Central memory CD8-positive, alpha-beta T cell (primary cell): ENCODE measurements around the gene CCL3.
A peak's percentile ranks its signal among the peaks of the same experiment; 100 is the strongest.

ENCODE experiments used
- ATAC-seq: fragments of 150-1000 bp; cut with Tn5 transposase; replicated peaks from 2 replicates; pipeline ENCODE4 v1.10.0; 2022; ENCODE audit warnings: mild to moderate bottlenecking, moderate FRiP score, moderate number of reproducible peaks; ENCODE audit not compliant: poor library complexity, severe bottlenecking; ENCODE audit errors: extremely low read depth
- DNase-seq, 2 donors: peaks; one replicate each; pipeline ENCODE4 v3.0.0; 2021; ENCODE audit warnings: low spot score in 2 of 2
- H3K27ac Mint-ChIP-seq: one replicate; pipeline ENCODE4 v1.8.0; 2022; ENCODE audit warnings: low read depth, mild to moderate bottlenecking, moderate library complexity, mixed read lengths
- H3K27me3 Mint-ChIP-seq: one replicate; pipeline ENCODE4 v1.8.0; 2022; ENCODE audit warnings: mixed read lengths
- H3K36me3 Mint-ChIP-seq: one replicate; pipeline ENCODE4 v1.8.0; 2022; ENCODE audit warnings: mild to moderate bottlenecking, moderate library complexity, mixed read lengths; ENCODE audit not compliant: insufficient read depth
- H3K4me1 Mint-ChIP-seq: one replicate; pipeline ENCODE4 v1.8.0; 2022; ENCODE audit warnings: mixed read lengths
- H3K4me3 Mint-ChIP-seq: one replicate; pipeline ENCODE4 v1.8.0; 2022; ENCODE audit warnings: mild to moderate bottlenecking, moderate library complexity, mixed read lengths
- H3K9me3 Mint-ChIP-seq: one replicate; pipeline ENCODE4 v1.8.0; 2022; ENCODE audit warnings: mixed read lengths

CCL3 gene

DNA sequence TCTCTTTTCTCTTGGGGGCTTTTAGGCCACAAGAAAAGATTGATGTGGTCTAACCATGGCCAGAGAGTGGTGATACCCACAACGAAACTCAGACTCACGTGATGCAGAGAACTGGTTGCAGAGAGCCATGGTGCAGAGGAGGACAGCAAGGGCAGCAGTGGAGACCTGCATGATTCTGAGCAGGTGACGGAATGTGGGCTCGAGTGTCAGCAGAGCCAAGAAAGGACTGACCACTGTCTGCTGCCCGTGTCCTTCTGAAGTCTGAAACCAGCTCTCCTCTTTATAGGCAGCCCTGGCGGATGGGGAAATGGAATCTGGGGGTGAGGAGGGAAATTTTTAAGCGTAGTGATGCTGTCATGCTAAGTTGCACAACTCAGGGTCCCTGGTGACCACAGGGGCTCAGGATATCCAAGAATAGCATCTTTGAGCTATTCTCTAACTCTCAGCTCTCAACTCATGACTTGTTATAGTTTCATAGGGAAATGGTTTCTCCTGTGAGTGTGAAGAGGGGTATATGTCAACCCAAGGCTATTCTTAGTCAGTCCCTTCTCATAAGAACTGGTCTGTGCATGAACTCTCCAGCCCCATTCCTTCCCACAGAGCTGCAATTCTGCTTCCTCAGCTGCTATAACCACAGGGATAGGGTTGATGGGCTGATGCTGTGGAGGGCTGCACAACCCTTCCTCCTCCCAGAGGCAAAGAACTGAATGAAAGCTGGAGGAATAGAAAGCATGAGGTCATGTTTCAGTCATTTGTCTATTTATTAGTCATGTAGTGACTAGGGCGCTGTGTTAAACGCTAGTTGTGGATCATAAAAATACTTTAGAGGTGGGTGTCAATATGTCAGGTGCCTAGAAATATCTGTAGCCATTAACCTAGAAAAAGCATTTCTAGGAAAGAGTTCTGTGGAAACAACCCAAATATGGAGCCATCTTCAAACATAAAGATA, at the start of gene CCL3:
CCL3 (minus strand) TSS at position 256 of the 949 bp plus-strand sequence; CDS start at position 171, 85 bp downstream.
- H3K4me1 Mint-ChIP-seq, result peaks cover 74% of the 10 kb centered on the region
- no peak for DNase-seq
- H3K9me3 Mint-ChIP-seq, result no peaks in the 10 kb centered on the region
- no peaks in the 10 kb centered on the region for H3K27me3 Mint-ChIP-seq
- peak within 1 kb of the TSS; percentile 91 for H3K27ac Mint-ChIP-seq
- H3K4me3 Mint-ChIP-seq, result peak within 1 kb of the TSS; percentile 75
- H3K36me3 Mint-ChIP-seq, result peaks cover 16% of the 10 kb centered on the region
- peak; percentile 44 for ATAC-seq

DNA sequence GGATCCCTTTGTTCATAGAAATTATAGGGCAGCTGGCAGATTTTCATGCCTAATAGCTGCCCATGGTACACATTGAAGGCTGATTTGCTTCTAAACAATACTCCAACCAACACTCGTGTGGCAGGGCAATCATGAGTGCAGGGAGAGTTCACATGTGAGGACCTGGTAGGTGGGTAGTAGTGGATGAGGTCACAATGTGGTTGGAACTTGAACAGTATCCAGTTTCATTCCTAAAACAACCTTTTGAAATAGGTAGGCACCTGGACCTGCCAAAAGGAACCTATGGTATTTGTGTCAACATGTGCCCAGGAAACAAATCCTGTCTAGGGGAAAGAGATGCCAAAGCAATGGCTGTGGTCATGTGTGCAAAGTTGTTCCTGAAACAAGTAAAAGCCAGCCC, 46.5 kb upstream of the CCL3 start:
- H3K27ac Mint-ChIP-seq, result no peak overlapping the region
- H3K9me3 Mint-ChIP-seq, result no peaks in the 10 kb centered on the region
- no peaks in the 10 kb centered on the region for H3K27me3 Mint-ChIP-seq
- ATAC-seq (no peak), DNase-seq (no peak)
- no peak overlapping the region for H3K4me3 Mint-ChIP-seq
- peaks cover 11% of the 10 kb centered on the region for H3K36me3 Mint-ChIP-seq
- peaks cover 54% of the 10 kb centered on the region for H3K4me1 Mint-ChIP-seq

DNA sequence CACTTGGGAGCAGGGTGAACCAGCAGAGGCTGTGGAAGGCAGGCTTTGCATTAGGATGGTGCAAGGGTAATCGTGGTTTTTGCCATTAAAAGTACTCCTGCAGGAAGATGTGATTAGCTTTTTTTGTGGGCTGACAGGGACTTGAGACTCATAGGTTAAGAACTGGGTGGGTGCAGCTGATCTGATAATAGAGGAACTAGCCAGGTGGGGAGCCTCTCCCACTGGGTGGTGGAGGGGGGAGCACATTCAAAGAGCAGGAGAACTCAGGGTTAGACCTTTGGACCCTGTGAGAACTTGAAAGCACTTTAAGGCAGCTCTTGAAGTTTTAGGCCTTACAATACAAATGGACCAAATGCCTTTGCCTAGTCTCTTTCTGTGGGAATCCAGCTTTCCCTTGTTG, 46.1 kb upstream of the CCL3 start:
- Mint-ChIP-seq H3K27me3 (no peaks in the 10 kb centered on the region), H3K4me1 (peaks cover 52% of the 10 kb centered on the region), H3K27ac (no peak overlapping the region), H3K4me3 (no peak overlapping the region), H3K9me3 (no peaks in the 10 kb centered on the region), H3K36me3 (peaks cover 12% of the 10 kb centered on the region)
- no peak for DNase-seq
- no peak for ATAC-seq

DNA sequence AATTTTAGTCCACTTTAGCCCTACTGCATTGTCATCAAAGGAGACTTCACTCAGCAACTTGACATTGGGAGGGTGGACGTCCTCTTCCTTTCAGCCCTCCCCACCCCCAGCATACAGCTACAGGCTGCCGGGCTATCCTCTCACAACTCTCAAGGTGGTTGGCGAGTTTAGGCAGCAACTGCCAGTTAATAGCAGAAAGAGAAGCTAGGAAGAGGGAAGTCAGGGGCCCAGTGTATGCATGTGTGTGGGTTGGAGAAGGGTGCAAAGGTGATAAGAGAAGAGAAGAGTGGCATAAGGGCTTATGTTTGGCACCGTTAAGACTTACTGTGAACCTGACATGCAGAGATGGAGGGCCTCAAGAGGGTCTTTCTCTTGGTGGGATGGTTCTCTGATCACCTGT, 45.5 kb upstream of the CCL3 start:
- Mint-ChIP-seq H3K36me3 (peaks cover 16% of the 10 kb centered on the region), H3K9me3 (no peaks in the 10 kb centered on the region), H3K4me3 (no peak overlapping the region), H3K27ac (no peak overlapping the region), H3K4me1 (peaks cover 47% of the 10 kb centered on the region), H3K27me3 (no peaks in the 10 kb centered on the region)
- DNase-seq, result no peak
- ATAC-seq, result no peak

DNA sequence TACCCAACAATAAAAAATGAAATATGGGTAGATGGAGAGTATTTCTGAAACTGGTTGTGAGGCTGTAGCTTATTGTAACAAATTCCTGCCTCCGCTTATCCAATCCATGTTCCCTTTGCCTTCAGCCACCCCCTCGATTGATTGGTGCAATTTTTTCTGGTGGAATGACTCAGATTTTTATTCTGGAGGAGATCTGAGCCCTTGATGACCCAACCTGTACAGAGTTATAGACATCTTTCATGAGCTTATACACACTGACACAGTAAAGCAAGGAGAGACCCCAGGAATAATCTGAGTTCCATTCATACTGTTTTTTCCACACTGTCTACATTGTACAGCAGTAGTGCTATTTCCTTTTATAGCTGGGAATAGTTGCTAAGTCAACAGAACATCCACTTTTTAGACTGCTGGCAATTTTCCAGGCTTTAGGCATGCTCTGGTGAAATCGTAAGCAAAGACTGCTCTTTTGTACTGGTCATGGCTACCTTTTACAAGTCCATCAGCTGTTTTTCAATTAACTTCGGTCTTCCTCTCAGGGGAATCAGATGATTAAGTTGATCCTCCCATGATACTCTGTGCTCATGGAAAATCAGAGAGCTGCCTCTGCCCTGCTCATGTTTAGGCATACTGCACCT, 43.8 kb upstream of the CCL3 start:
- Mint-ChIP-seq H3K36me3 (peaks cover 16% of the 10 kb centered on the region), H3K9me3 (no peaks in the 10 kb centered on the region), H3K4me1 (peaks cover 64% of the 10 kb centered on the region), H3K27me3 (no peaks in the 10 kb centered on the region), H3K4me3 (no peak overlapping the region), H3K27ac (no peak overlapping the region)
- DNase-seq (no peak), ATAC-seq (no peak)

DNA sequence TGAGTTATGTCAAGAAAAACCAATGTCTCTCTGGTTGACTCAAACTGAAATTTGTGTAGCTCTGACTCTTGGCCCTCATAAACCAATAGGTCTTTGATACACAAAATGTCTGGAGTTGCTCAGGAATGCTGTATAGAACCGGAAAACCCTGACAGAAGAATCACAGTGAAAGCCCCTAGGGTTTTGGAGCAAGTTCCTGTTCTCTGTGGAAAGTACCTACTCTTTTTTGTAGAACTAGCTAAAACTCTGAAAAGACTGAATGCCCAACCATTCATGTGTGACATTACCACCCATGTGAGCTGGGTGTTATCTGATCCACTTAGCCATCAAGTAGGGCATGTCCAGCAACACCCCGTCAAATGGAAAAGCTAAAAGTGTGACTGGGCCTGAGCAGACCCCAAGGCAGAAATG, 42.5 kb upstream of the CCL3 start:
- Mint-ChIP-seq H3K4me1 (peaks cover 71% of the 10 kb centered on the region), H3K36me3 (peaks cover 17% of the 10 kb centered on the region), H3K27ac (peak overlapping the region; percentile 55), H3K9me3 (no peaks in the 10 kb centered on the region), H3K27me3 (no peaks in the 10 kb centered on the region), H3K4me3 (no peak overlapping the region)
- DNase-seq, result no peak
- ATAC-seq, result no peak

DNA sequence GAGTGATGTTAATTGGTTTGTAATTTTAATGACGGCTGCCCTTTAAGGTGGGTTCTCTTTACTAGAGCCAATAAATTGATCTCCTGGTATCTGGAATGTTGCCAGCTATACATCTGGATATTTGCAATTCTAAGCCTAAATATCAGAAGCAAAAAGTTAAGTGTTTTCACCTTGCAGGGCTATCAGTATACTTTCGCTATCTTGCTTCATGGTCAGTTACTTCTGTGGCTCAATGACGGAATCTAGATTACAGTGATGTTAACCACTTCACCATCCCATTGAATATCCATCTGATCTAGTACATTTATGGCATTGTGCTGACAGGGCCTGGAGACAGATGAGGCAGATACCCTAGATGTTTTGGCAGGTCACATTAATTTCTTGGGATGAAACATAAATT, 42.0 kb upstream of the CCL3 start:
- H3K4me1 Mint-ChIP-seq, result peaks cover 71% of the 10 kb centered on the region
- H3K9me3 Mint-ChIP-seq, result no peaks in the 10 kb centered on the region
- peaks cover 17% of the 10 kb centered on the region for H3K36me3 Mint-ChIP-seq
- no peak for ATAC-seq
- H3K27ac Mint-ChIP-seq, result peak overlapping the region; percentile 38
- H3K4me3 Mint-ChIP-seq, result no peak overlapping the region
- H3K27me3 Mint-ChIP-seq, result no peaks in the 10 kb centered on the region
- no peak for DNase-seq

DNA sequence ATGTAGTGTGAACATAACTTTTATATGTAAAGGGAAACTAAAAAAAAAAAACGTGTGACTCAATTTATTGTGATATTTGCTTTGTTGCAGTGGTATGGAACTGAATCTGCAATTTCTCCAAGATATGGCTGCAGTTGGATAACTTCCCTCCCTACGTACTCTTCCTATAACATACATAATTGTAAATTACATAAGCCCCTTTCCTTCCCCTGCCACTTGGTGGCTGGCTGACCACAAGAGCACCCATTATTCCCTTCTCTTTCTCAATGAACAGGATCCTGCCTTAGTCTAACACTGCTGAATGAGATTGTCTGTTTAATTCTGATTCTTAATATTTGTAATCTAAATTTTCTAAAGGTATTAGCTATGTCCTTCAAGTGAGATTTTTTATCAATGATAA, 41.5 kb upstream of the CCL3 start:
- no peak for DNase-seq
- ATAC-seq, result no peak
- Mint-ChIP-seq H3K36me3 (peaks cover 17% of the 10 kb centered on the region), H3K9me3 (no peaks in the 10 kb centered on the region), H3K4me3 (peak overlapping the region; percentile 28), H3K27ac (peak overlapping the region; percentile 38), H3K27me3 (no peaks in the 10 kb centered on the region), H3K4me1 (peaks cover 74% of the 10 kb centered on the region)

DNA sequence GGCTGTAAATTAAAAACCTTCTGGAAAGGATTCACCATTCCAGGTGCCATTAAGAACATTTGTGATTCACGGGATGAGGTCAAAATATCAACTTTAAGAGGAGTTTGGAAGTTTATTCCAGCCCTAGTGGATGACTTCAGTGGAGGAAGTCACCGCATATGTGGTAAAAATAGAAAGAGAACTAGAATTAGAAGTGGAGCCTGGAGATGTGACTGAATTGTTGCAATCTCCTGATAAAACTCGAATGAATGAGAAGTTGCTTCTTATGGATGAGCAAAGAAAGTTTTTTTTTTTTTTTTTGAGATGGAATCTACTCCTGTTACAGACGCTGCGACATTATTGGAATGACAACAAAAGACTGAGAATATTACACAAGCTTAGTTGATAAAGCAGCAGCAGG, 40.4 kb upstream of the CCL3 start:
- Mint-ChIP-seq H3K27ac (no peak overlapping the region), H3K4me3 (no peak overlapping the region), H3K4me1 (peaks cover 74% of the 10 kb centered on the region), H3K27me3 (no peaks in the 10 kb centered on the region), H3K9me3 (peaks cover 6% of the 10 kb centered on the region), H3K36me3 (peaks cover 16% of the 10 kb centered on the region)
- no peak for ATAC-seq
- no peak for DNase-seq

DNA sequence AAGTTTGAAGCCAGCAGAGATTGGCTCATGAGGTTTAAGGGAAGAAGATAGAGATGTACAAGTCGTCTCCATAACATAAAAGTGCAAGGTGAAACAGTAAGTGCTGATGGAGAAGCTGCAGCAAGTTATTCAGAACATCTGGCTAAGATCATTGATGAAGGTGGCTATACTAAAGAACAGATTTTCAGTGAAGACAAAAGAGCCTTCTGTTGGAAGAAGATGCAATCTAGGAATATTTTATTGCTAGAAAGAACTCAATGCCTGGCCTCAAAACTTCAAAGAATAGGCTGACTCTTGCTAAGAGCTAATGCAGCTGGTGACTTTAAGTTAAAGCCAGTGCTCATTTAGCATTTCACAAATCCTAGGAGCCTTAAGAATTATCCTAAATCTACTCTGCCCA, 39.7 kb upstream of the CCL3 start:
- H3K4me1 Mint-ChIP-seq, result peaks cover 70% of the 10 kb centered on the region
- H3K36me3 Mint-ChIP-seq, result peaks cover 16% of the 10 kb centered on the region

DNA sequence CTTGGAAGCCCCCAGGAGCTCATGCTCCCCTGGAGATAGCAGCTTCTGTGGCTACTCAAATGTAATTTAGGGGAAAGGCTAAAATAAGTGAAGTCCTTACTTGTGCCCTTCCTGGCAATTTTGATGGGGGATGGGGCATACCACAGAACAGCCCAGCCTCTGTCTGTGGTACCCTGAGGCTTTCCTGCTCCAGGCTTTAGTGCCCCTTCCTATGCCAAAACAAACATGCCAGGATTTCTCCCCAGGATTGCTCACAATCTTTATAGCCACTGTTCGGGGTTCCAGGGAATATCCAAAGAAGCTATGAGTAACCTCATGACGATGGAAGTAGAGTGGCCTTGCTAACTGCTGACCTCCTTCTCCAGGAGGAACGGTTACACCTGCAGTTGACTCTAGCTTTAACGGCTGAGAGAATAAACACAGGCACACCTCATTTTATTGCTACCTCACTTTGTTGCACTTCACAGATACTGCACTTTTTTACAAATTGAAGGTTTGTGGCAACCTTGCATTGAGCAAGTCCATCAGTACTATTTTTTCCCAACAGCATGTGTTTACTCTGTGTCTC, 38.6 kb upstream of the CCL3 start:
- Mint-ChIP-seq H3K36me3 (peaks cover 11% of the 10 kb centered on the region), H3K4me3 (no peak overlapping the region), H3K27ac (peak overlapping the region; percentile 5), H3K27me3 (no peaks in the 10 kb centered on the region), H3K9me3 (peaks cover 6% of the 10 kb centered on the region), H3K4me1 (peaks cover 66% of the 10 kb centered on the region)
- ATAC-seq, result no peak
- DNase-seq, result no peak

More for the DNA sequence above, 39.7 kb upstream of the CCL3 start:
- ATAC-seq (no peak), DNase-seq (no peak)
- H3K27me3 Mint-ChIP-seq, result no peaks in the 10 kb centered on the region
- peaks cover 6% of the 10 kb centered on the region for H3K9me3 Mint-ChIP-seq
- no peak overlapping the region for H3K27ac Mint-ChIP-seq
- H3K4me3 Mint-ChIP-seq, result no peak overlapping the region

DNA sequence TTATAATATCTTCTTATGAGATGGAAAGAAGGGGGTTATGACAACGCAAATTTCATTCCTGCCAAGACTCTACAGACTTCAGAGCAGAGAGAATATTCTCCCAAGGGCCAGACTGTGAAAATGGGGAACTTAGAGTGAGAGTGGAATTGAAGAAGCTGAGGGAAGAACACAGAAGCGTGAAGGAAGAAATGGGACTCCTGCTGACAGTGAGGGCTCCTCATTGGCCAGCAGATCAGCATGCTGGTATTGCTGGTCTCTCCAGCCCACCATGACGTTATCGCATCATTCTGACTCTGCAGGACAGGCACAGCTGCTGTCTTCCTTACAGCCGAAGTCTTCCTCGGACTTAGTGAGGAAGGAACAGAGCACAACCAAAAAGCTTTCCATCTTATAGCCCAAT, 38.0 kb upstream of the CCL3 start:
- ATAC-seq, result no peak
- H3K4me3 Mint-ChIP-seq, result peak overlapping the region; percentile 60
- H3K9me3 Mint-ChIP-seq, result peaks cover 6% of the 10 kb centered on the region

More for the DNA sequence above, 38.0 kb upstream of the CCL3 start:
- Mint-ChIP-seq H3K27ac (peak overlapping the region; percentile 90), H3K4me1 (peaks cover 61% of the 10 kb centered on the region), H3K27me3 (no peaks in the 10 kb centered on the region), H3K36me3 (peaks cover 11% of the 10 kb centered on the region)
- DNase-seq, result no peak
